Colon (tissue), 2 donors: ENCODE results near the gene ARHGAP20.
A peak's percentile ranks its signal among the peaks of the same experiment; 100 is the strongest.

Experiments
- FAIRE-seq: peaks from 2 replicates; lab custom pipeline; 2012; peaks lifted over from hg19 to GRCh38; lab: Jason Lieb, UNC
- donor health status: control.
- donor health status: control.

ARHGAP20 gene

DNA sequence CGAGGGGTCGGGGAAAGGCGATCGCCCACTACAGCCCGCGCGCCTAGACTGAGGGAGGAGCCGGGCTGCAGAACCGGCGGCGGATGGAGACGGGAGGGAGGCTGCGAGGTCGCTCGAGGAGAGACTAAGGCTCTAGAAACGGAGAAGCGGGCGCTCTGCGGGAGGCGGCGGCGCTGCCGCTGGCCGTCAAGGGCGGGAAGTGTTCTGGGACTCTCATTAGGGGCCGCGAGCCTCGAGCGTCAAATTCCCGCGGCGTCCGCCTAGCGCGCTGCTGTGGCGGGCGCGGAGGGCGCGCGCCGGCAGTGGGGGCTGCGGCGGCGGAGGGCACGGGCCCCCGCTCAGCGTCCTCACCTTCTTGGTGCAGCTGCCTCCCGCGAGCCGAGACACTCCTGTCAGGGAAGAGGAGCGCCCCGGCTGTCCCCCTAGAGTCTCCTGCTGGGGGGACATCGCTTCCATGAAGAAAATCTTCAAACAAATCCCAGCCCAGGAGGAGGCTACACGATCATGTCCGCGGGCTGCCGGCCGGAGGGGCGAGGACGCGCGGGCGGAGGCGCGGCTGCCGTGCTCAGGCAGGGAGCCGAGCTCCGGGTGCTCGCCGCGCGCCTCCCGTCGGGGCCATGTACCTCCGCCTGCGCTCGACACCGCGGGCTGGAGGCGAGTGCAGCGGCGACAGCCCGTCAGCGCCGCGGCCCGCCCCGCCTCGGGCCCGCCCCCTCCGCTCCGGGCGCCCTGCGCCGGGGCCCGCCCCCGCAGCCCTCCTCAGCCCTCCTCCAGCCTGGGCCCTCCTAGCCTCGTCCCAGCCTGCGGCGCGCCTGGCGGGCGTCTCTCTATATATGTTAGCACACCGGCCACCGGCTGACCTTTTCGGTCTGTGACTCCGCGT lies at the start of gene ARHGAP20:
Gene ARHGAP20, minus strand, starts transcription at position 662 of the 883 bp plus-strand sequence. Its CDS starts 206 bp downstream, at position 456.
- FAIRE-seq, result no peak

- FAIRE-seq, result no peak
Measured at GRCh38 chr11:110761991-110762390, 49.8 kb upstream of the ARHGAP20 start.

DNA sequence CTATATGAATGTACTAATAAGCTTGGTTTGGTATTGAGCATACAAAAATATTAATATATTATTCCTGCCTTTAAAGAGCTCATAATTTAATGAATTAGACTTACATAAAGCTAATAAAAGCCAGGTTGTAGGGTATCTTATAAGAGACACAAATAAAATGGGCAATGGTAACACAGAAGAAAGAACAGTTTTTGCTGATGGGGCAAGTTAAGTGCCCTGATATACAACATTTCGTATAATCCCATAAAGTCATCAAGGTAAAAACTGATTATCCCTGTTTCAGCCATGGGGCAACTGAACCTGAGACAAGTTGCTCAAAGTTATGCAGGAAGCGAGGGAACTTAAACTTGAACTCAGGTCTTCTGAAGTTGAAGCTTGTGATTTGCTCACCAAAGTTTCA lies 48.9 kb upstream of the ARHGAP20 start:
- FAIRE-seq, result no peak

DNA sequence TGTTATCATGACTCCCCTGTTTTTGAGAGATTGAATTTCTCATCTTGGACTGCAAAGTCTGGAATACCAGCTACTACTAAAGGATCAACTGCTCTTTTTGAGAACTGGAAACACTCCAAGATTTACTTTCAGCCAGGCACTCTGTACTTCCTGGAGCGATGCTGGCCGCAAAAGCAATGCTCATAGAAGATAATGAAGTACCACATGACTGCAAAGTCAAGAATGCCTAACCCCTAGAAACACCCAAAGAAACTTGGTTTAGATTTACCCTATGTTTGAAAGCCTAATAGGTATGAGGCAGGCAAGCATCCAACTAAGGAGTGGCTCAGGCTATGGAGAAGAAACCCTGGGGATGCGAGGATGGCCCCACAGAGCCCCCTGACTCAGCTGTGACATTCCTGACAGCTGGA lies 47.7 kb upstream of the ARHGAP20 start:
- no peak for FAIRE-seq

DNA sequence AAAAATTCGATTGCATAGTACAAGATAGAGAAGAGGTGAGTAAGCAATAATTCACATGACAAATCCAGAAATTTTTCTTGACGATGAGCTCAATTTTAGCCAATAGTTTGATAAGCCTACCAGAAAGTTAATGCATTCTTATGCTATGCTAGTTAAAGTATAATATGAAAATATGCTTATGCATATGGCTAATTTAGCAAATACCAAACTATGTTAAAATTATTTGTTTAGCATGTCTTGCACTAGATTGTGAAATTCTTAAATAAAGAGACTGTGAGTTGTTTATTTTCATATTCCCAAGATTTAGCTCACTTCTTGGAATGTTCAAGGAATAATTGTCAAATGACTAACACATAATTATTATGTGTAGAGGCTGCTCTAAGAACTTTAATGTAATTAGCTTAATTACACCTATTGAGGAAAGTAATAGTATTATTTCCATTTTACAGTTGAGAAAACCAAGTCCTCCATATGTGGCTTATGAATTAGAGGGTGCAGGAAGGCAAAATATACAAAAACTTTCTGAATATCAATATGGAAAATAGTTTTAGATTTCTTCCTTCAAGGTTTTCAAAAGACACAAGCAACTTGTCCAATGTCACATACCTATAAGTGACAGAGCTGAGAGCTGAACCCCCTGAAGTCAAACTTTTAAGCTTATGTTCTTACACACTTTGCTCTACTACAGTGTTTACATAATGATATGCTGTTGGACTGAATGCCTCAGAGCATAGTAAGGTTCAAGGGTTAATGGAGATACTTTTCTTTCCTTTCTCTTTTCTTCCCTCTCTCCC lies 45.9 kb upstream of the ARHGAP20 start:
- peak; percentile 18 for FAIRE-seq

GRCh38 chr11:110757066-110757465 lies 44.8 kb upstream of the ARHGAP20 start:
- no peak for FAIRE-seq

GRCh38 chr11:110755941-110756340 lies 43.7 kb upstream of the ARHGAP20 start:
- no peak for FAIRE-seq

- FAIRE-seq, result no peak
Measured at GRCh38 chr11:110752890-110753289, 40.7 kb upstream of the ARHGAP20 start.

- peak; percentile 18 for FAIRE-seq
Measured at GRCh38 chr11:110750100-110750499, 37.9 kb upstream of the ARHGAP20 start.

DNA sequence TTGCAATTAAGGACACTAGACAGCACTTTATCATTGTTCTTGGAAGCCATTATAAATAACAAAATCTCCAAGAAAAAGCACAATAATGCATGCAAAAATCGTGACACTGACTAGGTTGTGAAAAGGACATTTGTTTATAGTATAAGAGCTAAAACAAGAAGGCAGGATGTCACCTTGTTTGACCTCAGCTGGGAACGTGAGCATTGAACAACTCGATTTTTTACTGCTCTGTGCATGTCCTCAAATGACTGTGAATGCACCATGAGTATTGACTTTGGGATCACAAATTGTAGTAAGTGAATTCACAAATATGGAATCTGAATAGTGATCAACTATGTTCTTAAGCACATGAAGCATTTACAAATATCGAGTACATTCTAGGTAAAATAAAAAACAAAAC lies 35.3 kb upstream of the ARHGAP20 start:
- FAIRE-seq, result no peak

DNA sequence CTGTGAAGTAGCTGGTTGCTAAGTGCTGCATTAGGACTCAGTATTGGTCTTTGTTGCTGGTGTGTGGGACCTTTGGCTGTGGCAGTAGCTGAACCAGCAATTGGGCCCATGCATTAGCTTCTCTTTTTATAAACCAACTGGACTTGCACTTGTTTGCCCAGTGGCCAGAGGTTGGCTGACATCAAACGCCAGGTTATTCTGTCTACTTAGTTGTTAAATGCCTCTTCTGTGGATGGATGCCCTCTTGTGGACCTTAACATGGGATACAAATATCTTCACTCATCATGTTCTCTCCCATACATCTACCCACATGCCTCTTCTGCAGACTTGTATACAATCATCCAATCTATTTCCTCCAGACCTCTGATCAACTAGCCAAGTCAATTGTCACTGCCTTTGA lies 26.4 kb upstream of the ARHGAP20 start:
- FAIRE-seq, result no peak

DNA sequence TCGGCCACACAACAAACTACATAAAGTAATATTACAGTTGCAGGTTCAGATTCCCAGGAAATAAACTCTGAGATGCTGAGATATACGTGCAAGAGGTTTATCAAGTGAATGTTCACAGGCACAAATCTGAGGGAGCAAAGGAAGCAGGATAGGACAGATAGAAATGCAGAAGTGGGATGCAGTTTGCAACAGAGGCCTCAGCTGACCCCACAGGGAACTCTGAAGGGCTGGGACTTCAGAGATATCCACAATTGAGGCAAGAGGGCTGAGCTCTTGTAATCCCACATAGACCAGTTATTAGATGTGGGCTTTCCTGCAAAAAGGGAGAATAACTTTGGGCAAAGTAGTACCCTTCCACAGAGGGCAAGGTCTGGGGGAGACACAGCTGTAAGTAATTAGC lies 25.4 kb upstream of the ARHGAP20 start:
- no peak for FAIRE-seq

GRCh38 chr11:110736171-110736553 lies 23.9 kb upstream of the ARHGAP20 start:
- no peak for FAIRE-seq

DNA sequence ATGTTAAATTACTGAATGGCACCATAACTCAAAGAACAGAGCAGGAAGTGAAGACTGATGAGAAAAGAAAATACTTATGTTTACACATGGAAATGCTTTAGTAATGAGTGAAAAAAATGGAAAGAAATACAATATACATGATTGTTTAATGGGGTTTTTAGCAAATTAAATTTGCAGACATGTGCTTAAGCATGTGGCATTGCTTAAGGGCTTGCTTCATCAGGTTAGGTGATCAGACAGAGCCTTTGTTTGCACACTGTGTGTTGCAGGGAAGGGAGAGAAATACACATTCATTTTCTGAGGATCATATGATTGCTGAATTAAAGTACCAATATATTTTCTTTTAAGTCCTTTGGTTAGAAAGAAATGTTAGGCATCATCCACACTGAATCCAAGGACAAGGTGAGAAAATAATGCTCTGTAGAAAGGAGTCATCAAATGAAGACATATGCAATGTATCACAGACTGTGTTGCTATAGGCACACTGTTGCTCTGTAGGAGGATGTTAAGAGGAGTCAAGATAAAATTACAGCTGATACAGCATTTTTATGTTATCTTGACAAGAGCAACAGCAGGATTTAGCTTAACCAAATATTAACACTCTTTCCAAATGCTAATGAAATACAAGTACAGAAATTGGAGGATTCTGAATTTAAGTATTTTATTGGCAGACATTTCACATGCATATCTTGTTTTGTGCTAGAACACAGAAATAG lies 23.4 kb upstream of the ARHGAP20 start:
- FAIRE-seq, result no peak

DNA sequence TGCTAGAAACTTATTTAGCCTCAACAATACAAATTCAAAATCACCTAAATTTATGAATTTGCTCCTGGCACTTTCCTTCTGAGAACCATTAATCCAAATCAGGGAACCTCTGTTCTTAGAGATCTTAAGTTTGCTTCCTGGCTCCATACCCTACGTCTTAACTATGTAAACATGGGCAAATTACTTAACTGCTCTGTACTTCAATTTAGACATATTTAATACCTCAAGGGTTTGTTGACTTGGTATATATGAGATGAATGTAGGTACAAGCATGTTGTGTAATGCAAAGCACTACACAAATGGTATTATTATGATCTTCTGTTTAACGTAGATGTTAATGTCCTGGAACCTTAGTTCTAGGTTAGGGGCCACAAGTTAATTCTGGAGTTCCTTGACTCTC lies 22.6 kb upstream of the ARHGAP20 start:
- FAIRE-seq, result no peak

DNA sequence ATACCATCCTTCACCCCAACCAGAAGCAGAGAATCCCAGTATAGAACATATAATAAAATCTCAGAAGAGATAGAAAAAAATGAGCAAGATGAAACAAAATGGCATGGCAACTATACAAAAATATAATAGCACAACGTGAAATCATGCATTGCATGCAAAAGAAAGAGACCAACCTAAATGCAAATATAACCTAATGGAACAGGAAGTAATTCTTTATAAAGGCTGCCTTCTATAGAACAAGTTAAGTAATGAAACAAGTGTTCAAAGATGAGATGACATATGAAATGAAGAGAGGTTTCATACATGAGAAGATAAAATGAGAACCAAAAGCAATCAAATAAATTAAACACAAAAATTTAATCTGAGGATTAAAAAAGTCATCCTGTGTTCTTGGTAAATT lies 18.5 kb upstream of the ARHGAP20 start:
- FAIRE-seq, result no peak

DNA sequence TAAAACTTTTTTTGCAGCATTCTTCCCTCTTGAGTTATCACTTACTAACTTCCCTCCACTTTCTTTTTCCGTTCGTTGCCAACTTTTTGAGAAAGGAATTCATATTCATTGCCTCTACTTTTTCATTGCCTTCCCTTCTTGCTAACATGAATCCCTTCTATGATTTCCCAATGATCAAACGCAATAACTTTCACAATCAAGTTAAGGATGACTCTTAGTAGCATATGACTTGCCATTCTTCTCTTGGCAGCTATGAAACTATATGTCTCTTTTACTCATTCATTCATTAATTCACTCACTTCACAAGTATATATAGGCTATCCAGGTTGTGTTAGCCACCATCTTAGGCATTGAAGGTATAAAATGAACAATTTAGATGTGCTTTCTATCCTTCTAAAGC lies 16.6 kb upstream of the ARHGAP20 start:
- no peak for FAIRE-seq

DNA sequence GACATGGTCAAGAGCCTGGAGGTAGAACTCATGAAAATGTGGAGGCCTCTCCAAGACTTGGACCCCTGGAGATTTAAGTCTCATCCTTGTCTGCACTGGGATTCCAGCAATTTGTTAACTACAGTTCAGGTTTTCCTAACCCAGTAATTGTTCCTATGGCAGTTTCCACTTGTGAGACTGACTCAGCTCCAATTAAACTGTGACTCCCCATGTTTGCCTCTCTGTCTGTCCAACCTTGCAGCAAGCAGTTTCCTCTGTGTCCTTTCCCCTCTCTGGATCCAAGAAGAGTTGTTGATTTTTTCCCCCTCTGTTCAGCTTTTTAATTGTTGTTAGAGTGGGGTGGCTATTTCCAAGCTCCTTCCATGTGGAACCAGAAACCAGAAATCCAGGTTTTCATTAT lies 16.2 kb upstream of the ARHGAP20 start:
- no peak for FAIRE-seq

DNA sequence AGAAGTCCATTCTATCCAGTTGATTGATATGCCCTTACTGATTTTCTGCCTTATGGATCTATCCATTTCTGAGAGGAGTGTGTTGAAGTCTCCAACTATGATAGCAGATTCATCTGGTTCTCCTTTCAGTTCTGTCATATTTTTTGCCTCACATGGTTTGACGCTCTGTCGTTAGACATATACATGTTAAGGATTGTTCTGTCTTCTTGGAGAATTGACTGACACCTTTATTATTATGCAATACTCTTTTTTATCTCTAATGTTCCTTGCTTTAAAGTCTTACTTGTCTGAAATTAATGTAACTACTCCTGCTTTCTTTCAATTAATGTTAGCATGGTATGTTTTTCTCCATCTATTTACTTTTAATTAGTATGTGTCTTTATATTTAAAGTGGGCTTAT lies 12.1 kb upstream of the ARHGAP20 start:
- no peak for FAIRE-seq

DNA sequence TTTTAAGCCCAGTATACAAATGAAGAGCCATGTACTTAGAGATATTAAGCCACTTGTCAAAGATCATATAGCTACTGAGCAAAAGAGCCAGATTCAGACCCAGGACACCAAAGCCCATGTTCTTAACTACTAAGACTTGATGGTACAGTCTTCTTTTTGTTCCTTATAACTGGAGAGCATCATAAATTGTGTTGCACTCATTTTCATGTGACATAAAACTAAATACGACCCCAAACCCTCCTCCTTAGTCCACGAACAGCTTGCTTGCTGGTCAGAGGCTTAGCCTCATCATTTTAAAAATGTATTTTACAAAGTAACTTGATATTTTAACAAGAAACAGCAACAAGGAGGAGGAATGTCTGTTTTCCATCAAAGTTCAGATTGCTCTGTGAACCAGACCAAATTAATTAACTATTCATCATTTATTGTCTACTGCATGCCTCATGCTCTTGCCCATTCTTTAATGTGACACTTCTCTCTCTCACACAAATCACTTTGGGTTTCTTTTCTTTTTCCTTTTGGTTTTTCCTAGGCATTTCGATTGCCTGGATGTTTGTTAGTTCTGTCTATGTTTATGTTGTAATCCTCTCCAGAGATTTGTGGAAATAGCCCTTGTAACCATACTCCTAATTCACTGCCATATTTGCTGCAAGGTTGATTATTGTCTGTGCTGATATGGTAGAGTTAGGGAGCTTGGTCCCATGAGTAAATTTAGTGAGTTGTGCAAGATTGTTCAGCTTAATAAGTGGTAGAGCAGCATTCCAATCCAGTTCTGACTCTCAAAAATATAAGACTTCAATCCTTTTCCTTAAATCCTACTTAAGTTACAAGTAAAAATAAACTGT lies 8.4 kb upstream of the ARHGAP20 start:
- no peak for FAIRE-seq

DNA sequence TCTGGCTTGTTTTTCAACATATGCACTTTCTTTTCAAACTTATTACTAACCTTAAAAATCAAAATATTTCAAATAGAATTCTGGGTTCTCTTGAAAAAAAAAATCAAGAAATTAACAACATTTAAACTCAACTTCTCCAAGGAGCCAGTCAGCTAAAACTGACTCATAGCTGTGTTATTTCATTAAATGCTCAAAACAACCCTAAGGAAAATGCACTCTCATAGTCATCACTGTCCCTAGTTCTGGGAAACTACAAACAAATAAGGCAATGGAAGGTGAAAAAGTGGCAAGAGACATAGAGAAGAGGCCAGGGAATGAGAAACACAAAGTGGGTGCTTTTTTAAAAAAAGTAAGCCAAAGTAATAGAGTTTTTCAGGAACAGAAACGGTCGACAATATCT lies 4.1 kb upstream of the ARHGAP20 start:
- no peak for FAIRE-seq

DNA sequence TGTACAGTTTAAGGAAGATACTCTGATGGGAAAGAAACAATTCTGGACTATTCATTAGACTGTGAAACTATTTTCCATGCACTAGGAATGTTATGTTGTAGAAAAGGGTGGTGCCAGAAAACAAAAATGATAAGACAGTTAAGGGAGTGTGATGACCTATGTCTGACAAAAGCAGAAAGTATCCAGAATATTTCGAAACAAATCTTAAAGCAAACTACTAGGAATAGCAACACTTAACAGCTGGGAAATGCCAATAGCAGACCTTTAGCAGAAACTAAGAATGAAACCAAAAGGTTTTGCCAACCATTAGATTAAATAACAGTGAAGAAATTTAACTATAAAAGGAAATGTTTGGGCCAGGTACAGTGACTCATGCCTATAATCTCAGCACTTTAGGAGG lies 3.3 kb upstream of the ARHGAP20 start:
- FAIRE-seq, result no peak
